GM23338 (cell line): ENCODE data around the gene SPATC1L.

Experiments used
- CREB1 ChIP-seq: fragments of 250-450 bp; sonication (Bioruptor Pico); IDR thresholded peaks from 2 replicates; pipeline ENCODE4 v1.5.0; 2020; ENCODE audit warnings: low read depth, mild to moderate bottlenecking, moderate library complexity
- CTCF ChIP-seq, 2 experiments: fragments of 200-600 bp in 1 of 2; sonication (generic) in 1 of 2; conservative IDR thresholded peaks; 2 replicates each; pipeline versions ENCODE4 v1.5.1 to v1.6.1; 2016 to 2017; ENCODE audit warnings: antibody characterized with exemption in 2 of 2, low read depth in 2 of 2, mild to moderate bottlenecking in 2 of 2, moderate library complexity in 1 of 2
- EZH2 ChIP-seq: fragments of 200-600 bp; sonication (generic); IDR thresholded peaks from one replicate; pipeline ENCODE4 v1.8.0; 2017; ENCODE audit warnings: antibody characterized with exemption, mild to moderate bottlenecking, low read depth; ENCODE audit not compliant: unreplicated experiment
- EZH2phosphoT487 ChIP-seq: fragments of 200-600 bp; sonication (generic); IDR thresholded peaks from one replicate; pipeline ENCODE4 v1.8.1; 2018; ENCODE audit warnings: antibody characterized with exemption; ENCODE audit not compliant: unreplicated experiment
- JUNB ChIP-seq: IDR thresholded peaks from one replicate; pipeline ENCODE4 v1.6.1; 2016; ENCODE audit warnings: antibody characterized with exemption; ENCODE audit not compliant: unreplicated experiment
- NANOG ChIP-seq: IDR thresholded peaks from 2 replicates; pipeline ENCODE4 v1.6.1; 2016; ENCODE audit warnings: antibody characterized with exemption, borderline replicate concordance
- POLR2AphosphoS5 ChIP-seq: IDR thresholded peaks from 2 replicates; pipeline ENCODE4 v1.6.1; 2016; ENCODE audit warnings: antibody characterized with exemption, low read depth
- REST ChIP-seq: IDR thresholded peaks from one replicate; pipeline ENCODE4 v1.6.1; 2018; ENCODE audit warnings: antibody characterized with exemption; ENCODE audit not compliant: unreplicated experiment
- ZNF114 ChIP-seq: fragments of 250-450 bp; sonication (Bioruptor Pico); IDR thresholded peaks from 2 replicates; pipeline ENCODE4 v1.5.0; 2020; ENCODE audit warnings: mild to moderate bottlenecking, moderate library complexity

- no peak for TF ChIP-seq CTCF (conservative IDR thresholded peaks at IDR 0.05; ENCODE audit: low read depth in 2 of 2)
- no peak for TF ChIP-seq POLR2AphosphoS5
- no peak for TF ChIP-seq CREB1 (CRISPR knock-in tag)
- TF ChIP-seq JUNB = no peak
- TF ChIP-seq EZH2 = no peak
- TF ChIP-seq EZH2phosphoT487 = no peak
- TF ChIP-seq NANOG = no peak
- TF ChIP-seq REST = no peak
- TF ChIP-seq ZNF114 (CRISPR knock-in tag) = no peak
These were observed 67.3 kb downstream of the SPATC1L start for GRCh38 chr21:46116776-46117585.
